GM12878 (cell line): Measurements from ENCODE around the gene BFSP2. TPM values are rescaled to one million over a fixed set of nuclear protein-coding genes. Genes with fewer than 3 reads are reported as not detected.

Experiments
- ATAC-seq: fragments of 200-7000 bp; cut with Tn5 transposase; 3 replicates; pipeline ENCODE4 v1.9.1; 2020; ENCODE audit warnings: mild to moderate bottlenecking, moderate library complexity
- BruUV-seq: library from RNA; stranded (reverse); fragments of 400-500 nt; replicated peaks from 2 replicates; lab custom pipeline; 2021; lab: Mats Ljungman, UMichigan
- CTCF ChIA-PET: fragments of 300-600 bp; sonication (Branson Sonifier 250); formaldehyde crosslinking; extraction: SDS; loops from one replicate; lab custom pipeline; 2021; ENCODE audit warnings: inconsistent platforms; lab: Yijun Ruan, JAX
- POLR2A ChIA-PET: fragments of 350-600 bp; formaldehyde crosslinking; extraction: SDS; loops from one replicate; lab custom pipeline; 2021; ENCODE audit warnings: inconsistent platforms; lab: Charles Lee
- RAD21 ChIA-PET: fragments of 300-600 bp; sonication (Branson Sonifier 250); formaldehyde crosslinking; loops from one replicate; lab custom pipeline; 2023; ENCODE audit warnings: antibody characterized with exemption; ENCODE audit not compliant: unreplicated experiment; lab: Charles Lee
- SMC1A ChIA-PET: fragments of 300-600 bp; sonication (Branson Sonifier 250); formaldehyde crosslinking; loops from one replicate; lab custom pipeline; 2023; ENCODE audit not compliant: unreplicated experiment, uncharacterized antibody; lab: Charles Lee
- DNase-seq: peaks from one replicate; pipeline ENCODE4 v3.0.0-alpha.2; 2011; ENCODE audit warnings: low read depth, low spot score
- FAIRE-seq: peaks from 3 replicates; lab custom pipeline; 2011; peaks lifted over from hg19 to GRCh38; lab: Jason Lieb, UNC
- H2AFZ ChIP-seq: 2 replicates; pipeline ENCODE4 v1.6.0; 2011; ENCODE audit warnings: low read depth, low read length, control low read depth; ENCODE audit not compliant: control insufficient read depth
- H3K27ac ChIP-seq: 2 replicates; pipeline ENCODE4 v1.5.1; 2011; ENCODE audit warnings: control low read depth; ENCODE audit not compliant: control insufficient read depth, insufficient read depth
- H3K27me3 ChIP-seq, 2 experiments: replicated peaks in 1 of 2; 2 replicates each; pipeline versions ENCODE4 v1.6.0 to v1.6.1; 2011; ENCODE audit warnings: low read length in 1 of 2; ENCODE audit not compliant: control insufficient read depth in 2 of 2, insufficient read depth in 2 of 2
- H3K36me3 ChIP-seq, 2 experiments: 2 replicates each; pipeline ENCODE4 v1.5.1; 2011; ENCODE audit warnings: low read length in 1 of 2; ENCODE audit not compliant: control insufficient read depth in 2 of 2, insufficient read depth in 2 of 2
- H3K4me1 ChIP-seq: 2 replicates; pipeline ENCODE4 v1.6.1; 2011; ENCODE audit warnings: mild to moderate bottlenecking, low read length, moderate library complexity, mixed read lengths; ENCODE audit not compliant: control insufficient read depth, insufficient read depth
- H3K4me2 ChIP-seq: 2 replicates; pipeline ENCODE4 v1.6.0; 2011; ENCODE audit warnings: control low read depth; ENCODE audit not compliant: control insufficient read depth, insufficient read depth
- H3K4me3 ChIP-seq: fragments of 200-600 bp; sonication (generic); 2 replicates; pipeline ENCODE4 v1.5.1; 2016
- H3K79me2 ChIP-seq: 2 replicates; pipeline ENCODE4 v1.6.0; 2011; ENCODE audit warnings: low read length; ENCODE audit not compliant: control insufficient read depth, insufficient read depth
- H3K9ac ChIP-seq: 2 replicates; pipeline ENCODE4 v1.8.0; 2011; ENCODE audit warnings: low read length, control low read depth, mixed read lengths; ENCODE audit not compliant: control insufficient read depth, insufficient read depth
- H3K9me3 ChIP-seq: replicated peaks from 3 replicates; pipeline ENCODE4 v1.5.1; 2011; ENCODE audit warnings: mild to moderate bottlenecking, low read length; ENCODE audit not compliant: control insufficient read depth, insufficient read depth
- H4K20me1 ChIP-seq: 2 replicates; pipeline ENCODE4 v1.6.0; 2011; ENCODE audit not compliant: control insufficient read depth, insufficient read depth
- BCL11A ChIP-seq: IDR thresholded peaks from 2 replicates; pipeline ENCODE4 v1.6.1; 2011; ENCODE audit warnings: low read depth, low read length
- BHLHE40 ChIP-seq, 2 experiments: fragments of 450-650 bp in 1 of 2; IDR thresholded peaks; 2 replicates each; pipeline ENCODE4 v1.6.1; 2011 to 2017; ENCODE audit warnings: low read depth in 2 of 2, borderline replicate concordance in 1 of 2, improper control_type of control experiment in 1 of 2, low read length in 1 of 2, mild to moderate bottlenecking in 1 of 2
- EED ChIP-seq: sonication (generic); IDR thresholded peaks from 2 replicates; pipeline ENCODE4 v1.6.1; 2016; ENCODE audit warnings: antibody characterized with exemption, low read depth
- MEF2B ChIP-seq: fragments of 450-650 bp; IDR thresholded peaks from 2 replicates; pipeline ENCODE4 v1.6.1; 2018; ENCODE audit warnings: mild to moderate bottlenecking, moderate library complexity; ENCODE audit not compliant: partially characterized antibody, poor library complexity, severe bottlenecking
- MTA2 ChIP-seq: fragments of 450-650 bp; IDR thresholded peaks from 2 replicates; pipeline ENCODE4 v1.6.1; 2016; ENCODE audit warnings: low read depth, mild to moderate bottlenecking, moderate library complexity
- MTA3 ChIP-seq: IDR thresholded peaks from 2 replicates; pipeline ENCODE4 v1.6.1; 2012; ENCODE audit warnings: low read length, inconsistent platforms, borderline replicate concordance
- PAX5 ChIP-seq: IDR thresholded peaks from 2 replicates; pipeline ENCODE4 v1.6.1; 2011; ENCODE audit warnings: low read depth, low read length, borderline replicate concordance
- POLR2AphosphoS2 ChIP-seq: IDR thresholded peaks from 2 replicates; pipeline ENCODE4 v1.6.1; 2011; ENCODE audit warnings: low read depth, mild to moderate bottlenecking, low read length, improper control_type of control experiment, moderate library complexity
- POU2F2 ChIP-seq: IDR thresholded peaks from 3 replicates; pipeline ENCODE4 v1.6.1; 2011; ENCODE audit warnings: low read depth, mild to moderate bottlenecking, low read length, borderline replicate concordance
- RB1 ChIP-seq: fragments of 450-650 bp; formaldehyde crosslinking; IDR thresholded peaks from 2 replicates; pipeline ENCODE4 v1.6.1; 2017; ENCODE audit warnings: mild to moderate bottlenecking, borderline replicate concordance
- STAT1 ChIP-seq: fragments of 450-650 bp; conservative IDR thresholded peaks from 2 replicates; pipeline ENCODE4 v1.6.1; 2014; ENCODE audit warnings: antibody characterized with exemption, mild to moderate bottlenecking
- TCF12 ChIP-seq: IDR thresholded peaks from 2 replicates; pipeline ENCODE4 v1.6.1; 2011; ENCODE audit warnings: low read depth, mild to moderate bottlenecking, low read length
- ZNF274 ChIP-seq: IDR thresholded peaks from one replicate; pipeline ENCODE4 v1.8.0; 2011; ENCODE audit not compliant: insufficient read length, insufficient read depth
- WGBS: methylation state at CpG from one replicate; pipeline ENCODE4 v1.1.6; 2016; ENCODE audit warnings: low lambda C conversion rate; ENCODE audit not compliant: insufficient replicate concordance, insufficient coverage; ENCODE audit errors: missing lambda C conversion rate; 5-methylcytosine and 5-hydroxymethylcytosine counted together
- in situ Hi-C: fragments of 300-500 bp; cut with MboI; formaldehyde crosslinking; loops from 9 replicates; pipeline ENCODE4 v1.14.3; 2018; ENCODE audit warnings: mixed read lengths
- intact Hi-C: fragments of 100-400 bp; cut with micrococcal nuclease; formaldehyde crosslinking; loops from one replicate; pipeline ENCODE4 v1.14.2; 2022; ENCODE audit not compliant: unreplicated experiment
- polyA plus RNA-seq, 11 experiments: library from polyadenylated mRNA; depleted of rRNA in 4 of 11; unstranded in 6 of 11; stranded (reverse) in 5 of 11; fragments of >200 nt; fragmentation: Nextera tagmentation in 4 of 11; fragmentation: Illumina TruSeq in 1 of 11; extraction: Ambion mirVana in 4 of 11; extraction: Trizol in 1 of 11; gene quantifications; 1 replicate in 1 of 11; 2 replicates in 10 of 11; pipeline versions ENCODE4 v1.2.1 to v1.2.3, GENCODE V29; 2011 to 2016; ENCODE audit warnings: inconsistent platforms in 2 of 11, missing spikeins in 2 of 11, low read depth in 1 of 11
- total RNA-seq, 4 experiments: library from RNA; depleted of rRNA in 3 of 4; stranded (reverse); fragments of >200 nt in 3 of 4; fragmentation: Illumina TruSeq in 1 of 4; extraction: Trizol in 1 of 4; gene quantifications; 2 replicates each; pipeline versions ENCODE4 v1.2.1 to v1.2.3, GENCODE V29; 2013 to 2021

BFSP2 gene
- total and polyA plus RNA-seq, 10 of the 15 experiments (the other 5 are each of a cell fraction or from before 2014, with no cell fraction given) = 1.5 to 20.4 (median 7.3) TPM

DNA sequence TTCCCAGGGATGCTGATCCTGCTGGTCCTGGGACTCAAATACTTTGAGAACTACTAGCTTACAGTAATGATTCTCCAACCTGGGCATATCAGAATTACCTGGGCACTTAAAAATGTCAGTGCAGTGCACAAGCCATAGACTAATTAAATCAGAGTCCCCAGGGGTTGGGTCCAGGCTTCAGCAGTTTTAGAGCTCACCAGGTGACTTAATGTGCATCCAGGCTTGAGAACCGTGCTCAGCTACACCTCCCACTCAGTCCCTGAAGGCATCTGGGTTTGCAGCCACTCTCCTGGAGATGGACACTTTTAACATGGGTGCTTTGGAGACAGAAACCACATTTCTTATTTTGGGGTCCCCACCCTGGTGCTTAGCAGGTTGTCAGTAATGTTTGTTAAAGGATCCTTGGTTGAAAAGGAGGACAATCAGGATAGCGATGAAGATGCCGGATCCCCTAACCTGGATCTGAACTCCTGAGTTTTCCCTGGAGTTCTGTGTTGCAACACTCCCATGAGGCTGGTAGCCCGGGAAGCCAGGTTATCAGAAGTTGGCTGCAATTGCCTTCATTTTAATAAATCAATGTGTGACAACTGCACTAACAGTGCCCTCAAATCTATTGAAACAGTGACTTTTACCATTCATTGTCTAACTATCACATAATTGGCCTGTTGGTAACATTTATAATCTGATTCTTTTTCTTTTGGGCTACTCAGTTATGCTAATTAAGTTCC, 48.1 kb downstream of the BFSP2 start:
- peak; percentile 48; the same call in 1 of the 2 replicates for TF ChIP-seq PAX5
- TF ChIP-seq TCF12 = 0 out of 2 replicates have a peak, but pooled peaks have one; percentile 35
- TF ChIP-seq POU2F2 = 0 out of 3 replicates have a peak, but pooled peaks have one; percentile 19
- TF ChIP-seq POLR2AphosphoS2 = no peak
- TF ChIP-seq MTA2 = peak; percentile 5
- no peak for TF ChIP-seq ZNF274
- TF ChIP-seq MTA3 = peak; percentile 2; the same call in 1 of the 2 replicates
- peak; percentile 39; the same call in 1 of the 2 replicates for TF ChIP-seq BCL11A
- TF ChIP-seq MEF2B = peak; percentile 19
- TF ChIP-seq EED = peak; percentile 51; the same call in 1 of the 2 replicates
- 0 out of 2 replicates have a peak, but pooled peaks have one; percentile 11 for TF ChIP-seq RB1
- TF ChIP-seq STAT1 = no peak
- TF ChIP-seq BHLHE40 (IDR thresholded peaks at IDR 0.05; ENCODE audit: borderline replicate concordance in 1 of 2, low read depth in 2 of 2, low read length in 1 of 2) = peak in 1 of 2 experiments; percentile 53; a peak in 2 of 4 replicates
- ATAC-seq = peak; percentile 70
- intact Hi-C loops (loop anchor here (1.0 to 5.0 kb wide), 6 partner anchors 16 to 359 kb away; partner anchors contain the start of genes CDV3, SRPRB and TOPBP1), in situ Hi-C loops (loop anchor here (5.0 kb wide), 1 partner anchor 124 kb away; the partner anchor contains the start of gene CDV3)
- SMC1A ChIA-PET = interaction anchor here (0.6 to 20.4 kb wide), 13 partner anchors 9 to 206 kb away, joined by 3 to 380 read pairs (median 12); partner anchors contain the start of gene CDV3
- peaks cover 68% of the 10 kb centered on the region for H3K4me1 ChIP-seq
- H3K27ac ChIP-seq = peak overlapping the region; percentile 98
- peak overlapping the region; percentile 33; the same call in 1 of the 2 replicates for H3K4me3 ChIP-seq
- no peaks in the 10 kb centered on the region for H3K27me3 ChIP-seq
- no peak for DNase-seq
- peak overlapping the region; percentile 45; the same call in 1 of the 2 replicates for H3K9ac ChIP-seq
- CTCF ChIA-PET = interaction anchor here (0.7 to 12.3 kb wide), 14 partner anchors 9 to 130 kb away, joined by 3 to 114 read pairs (median 6); no protein-coding TSS in a partner anchor
- H3K4me2 ChIP-seq = peak overlapping the region; percentile 97
- whole genome bisulfite sequencing = 15% methylated on average over 4 of the region's 4 CpGs
- FAIRE-seq = no peak
- no peaks in the 10 kb centered on the region for H3K79me2 ChIP-seq
- no peaks in the 10 kb centered on the region for H4K20me1 ChIP-seq
- no peaks in the 10 kb centered on the region for H3K36me3 ChIP-seq
- POLR2A ChIA-PET = interaction anchor here (0.9 to 2.8 kb wide), 12 partner anchors 9 to 214 kb away, joined by 3 to 30 read pairs (median 5); partner anchors contain the start of genes CDV3 and TOPBP1
- no peaks in the 10 kb centered on the region for H3K9me3 ChIP-seq
- 0 out of 2 replicates have a peak overlapping the region, but pooled peaks have one; percentile 42 for H2AFZ ChIP-seq
- no TSS peak for BruUV-seq
- RAD21 ChIA-PET = interaction anchor here (1.1 to 5.9 kb wide), 17 partner anchors 9 to 216 kb away, joined by 3 to 79 read pairs (median 7); partner anchors contain the start of genes CDV3 and TOPBP1
